ENCODE results near the gene KATNBL1.
"Not testable (repeated sequence)": the region's sequence is repeated elsewhere in the genome, so short reads cannot be mapped to it uniquely, and the experiment has no call there.

Gene KATNBL1

DNA sequence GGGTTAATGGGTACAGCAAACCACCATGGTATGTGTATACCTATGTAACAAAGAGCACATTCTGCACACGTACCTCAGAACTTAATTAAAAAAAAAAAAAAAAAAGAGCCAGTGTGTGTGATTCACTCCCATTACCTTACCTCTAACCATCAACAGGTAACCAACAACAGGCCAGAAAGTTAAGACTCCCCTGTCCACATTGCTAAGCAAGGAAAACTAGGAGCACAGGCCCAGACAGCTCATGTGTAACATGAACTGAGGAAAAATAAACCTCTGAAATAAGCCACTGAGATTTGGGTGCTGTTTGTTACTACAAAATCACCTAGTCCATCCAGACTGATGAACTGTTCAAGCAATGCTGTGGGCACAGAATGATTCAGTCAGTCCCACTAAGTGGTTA, 6.0 kb downstream of the KATNBL1 start:
- intact Hi-C loops (cut with DNase I): no loop called here
- DNase-seq: no peak

DNA sequence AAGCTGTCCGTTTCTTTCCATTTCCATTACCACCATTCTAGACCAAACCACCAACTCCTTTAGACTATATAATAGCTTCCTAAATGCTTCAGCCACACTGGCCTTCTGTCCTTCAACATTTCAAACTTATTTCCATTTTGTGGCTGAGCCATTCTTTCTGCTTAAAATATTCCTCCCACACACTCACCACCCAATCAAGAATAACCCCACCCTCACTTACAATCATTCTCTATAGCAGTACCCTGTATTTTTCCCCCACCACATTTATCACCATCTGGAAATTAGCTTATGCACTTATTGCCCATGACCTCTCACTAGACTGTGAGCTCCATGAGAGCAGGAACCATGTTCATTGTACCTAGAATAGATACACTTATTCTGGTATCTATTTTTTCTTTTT, 6.6 kb downstream of the KATNBL1 start:
- DNase-seq: no peak
- intact Hi-C loops (cut with DNase I): no loop called here

DNA sequence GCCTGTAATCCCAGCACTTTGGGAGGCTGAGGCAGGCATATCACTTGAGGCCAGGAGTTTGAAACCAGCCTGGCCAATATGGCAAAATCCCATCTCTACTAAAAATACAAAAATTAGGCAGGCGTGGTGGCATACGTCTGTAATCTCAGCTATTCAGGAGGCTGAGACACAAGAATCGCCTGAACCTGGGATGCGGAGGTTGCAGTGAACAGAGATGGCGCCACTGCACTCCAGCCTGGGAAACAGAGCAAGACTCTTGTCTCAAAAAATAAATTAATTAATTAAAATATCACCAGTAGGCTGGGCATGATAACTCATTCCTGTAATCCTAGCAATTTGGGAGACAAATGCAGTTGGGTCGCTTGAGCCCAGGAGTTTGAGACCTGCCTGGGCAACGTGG, 16.6 kb downstream of the KATNBL1 start:
- intact Hi-C loops (cut with DNase I); DNase-seq: not testable (repeated sequence)

DNA sequence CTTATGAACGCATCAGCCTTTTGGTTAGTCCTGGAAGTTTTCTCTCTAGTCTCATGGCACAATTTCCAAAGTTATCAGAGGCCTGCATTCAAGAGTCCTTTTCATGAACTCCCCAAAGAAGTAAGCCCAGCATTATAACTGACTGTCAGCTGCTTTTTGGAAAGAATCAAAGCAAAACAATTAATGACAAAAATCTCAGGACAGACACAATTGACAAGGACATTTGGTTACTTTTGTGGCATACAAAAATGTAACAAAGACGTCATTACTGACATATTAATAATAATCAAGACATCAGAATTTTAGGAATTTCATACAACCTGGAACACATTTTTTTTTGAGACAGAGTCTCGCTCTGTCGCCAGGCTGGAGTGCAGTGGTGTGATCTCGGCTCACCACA, 21.2 kb downstream of the KATNBL1 start:
- DNase-seq: no peak
- intact Hi-C loops (cut with DNase I): no loop called here

DNA sequence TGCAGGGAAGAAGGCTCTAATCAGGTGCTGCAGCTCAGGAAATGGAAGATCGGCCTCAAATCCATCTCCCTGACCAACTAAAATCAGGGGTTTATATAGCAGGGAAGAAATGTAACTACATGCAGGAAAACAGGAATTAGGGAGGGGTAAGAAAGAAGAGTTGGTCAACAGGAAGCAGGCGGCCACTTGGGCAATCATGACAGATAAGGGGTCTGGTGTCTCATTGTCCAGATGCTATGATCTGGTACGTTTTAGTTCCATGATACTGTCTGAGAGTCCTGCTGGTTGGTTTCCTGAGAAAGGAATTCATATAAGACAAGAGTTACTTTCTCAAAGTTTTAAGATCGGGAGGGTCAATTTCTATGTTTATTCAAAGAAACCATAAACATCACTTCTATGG, 24.2 kb downstream of the KATNBL1 start:
- intact Hi-C loops (cut with DNase I): no loop called here
- DNase-seq: no peak

DNA sequence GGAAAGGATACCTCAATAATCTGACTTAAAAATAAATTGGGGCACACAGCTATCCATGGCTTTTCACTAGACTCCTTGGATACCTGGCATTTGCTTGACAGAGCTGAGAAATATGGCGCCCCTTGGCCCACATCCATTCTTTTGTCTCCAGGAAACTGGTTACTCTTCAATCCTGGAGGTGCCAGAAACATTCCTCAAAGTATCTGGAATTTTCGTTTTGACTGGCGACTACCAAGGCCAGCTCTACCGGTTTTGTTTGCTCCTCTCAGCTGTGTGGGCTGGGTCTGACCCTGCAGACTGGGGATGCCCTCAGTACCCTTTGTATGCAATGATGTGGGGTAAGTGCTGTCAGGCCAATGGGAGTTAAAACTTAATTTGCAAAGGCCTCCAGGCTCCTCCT, 27.0 kb downstream of the KATNBL1 start:
- no peak for DNase-seq
- intact Hi-C loops (cut with DNase I): no loop called here

DNA sequence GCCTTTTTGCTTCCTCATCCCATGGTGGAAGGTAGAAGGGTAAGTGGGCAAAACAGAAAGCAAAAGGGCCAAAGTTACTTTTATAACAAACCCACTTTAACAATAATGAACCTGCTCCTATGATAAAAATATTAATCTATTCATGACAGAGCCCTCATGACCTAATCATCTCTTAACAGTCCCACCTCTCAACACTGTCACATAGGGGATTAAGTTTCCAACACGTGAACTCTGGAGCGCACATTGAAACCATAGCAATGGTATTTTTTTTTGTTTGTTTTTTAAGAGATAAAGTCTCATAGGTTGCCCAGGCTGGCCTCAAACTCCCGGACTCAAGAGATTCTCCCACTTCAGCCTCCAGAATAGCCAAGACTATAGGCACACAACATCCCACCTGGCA, 30.7 kb downstream of the KATNBL1 start:
- intact Hi-C loops (cut with DNase I): no loop called here
- DNase-seq: no peak

DNA sequence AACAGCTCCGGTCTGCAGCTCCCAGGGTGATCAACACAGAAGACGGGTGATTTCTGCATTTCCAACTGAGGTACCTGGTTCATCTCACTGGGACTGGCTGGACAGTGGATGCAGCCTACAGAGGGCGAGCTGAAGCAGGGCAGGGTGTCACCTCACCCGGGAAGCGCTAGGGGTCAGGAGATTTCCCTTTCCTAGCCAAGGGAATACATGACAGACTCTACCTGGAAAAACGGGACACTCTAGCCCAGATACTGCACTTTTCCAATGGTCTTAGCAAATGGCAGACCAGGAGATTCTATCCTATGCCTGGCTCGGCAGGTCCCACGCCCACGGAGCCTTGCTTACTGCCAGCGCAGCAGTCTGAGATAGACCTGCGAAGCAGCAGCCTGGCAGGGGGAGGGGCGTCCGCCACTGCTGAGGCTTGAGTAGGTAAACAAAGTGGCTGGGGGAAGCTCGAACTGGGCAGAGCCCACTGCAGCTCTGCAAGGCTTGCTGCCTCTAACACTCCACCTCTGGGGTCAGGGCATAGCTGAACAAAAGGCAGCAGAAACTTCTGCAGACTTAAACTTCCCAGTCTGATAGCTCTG, 43.8 kb downstream of the KATNBL1 start:
- intact Hi-C loops (cut with DNase I): not testable (repeated sequence)
- DNase-seq: peak in 1 of 10 donors; percentile 86

DNA sequence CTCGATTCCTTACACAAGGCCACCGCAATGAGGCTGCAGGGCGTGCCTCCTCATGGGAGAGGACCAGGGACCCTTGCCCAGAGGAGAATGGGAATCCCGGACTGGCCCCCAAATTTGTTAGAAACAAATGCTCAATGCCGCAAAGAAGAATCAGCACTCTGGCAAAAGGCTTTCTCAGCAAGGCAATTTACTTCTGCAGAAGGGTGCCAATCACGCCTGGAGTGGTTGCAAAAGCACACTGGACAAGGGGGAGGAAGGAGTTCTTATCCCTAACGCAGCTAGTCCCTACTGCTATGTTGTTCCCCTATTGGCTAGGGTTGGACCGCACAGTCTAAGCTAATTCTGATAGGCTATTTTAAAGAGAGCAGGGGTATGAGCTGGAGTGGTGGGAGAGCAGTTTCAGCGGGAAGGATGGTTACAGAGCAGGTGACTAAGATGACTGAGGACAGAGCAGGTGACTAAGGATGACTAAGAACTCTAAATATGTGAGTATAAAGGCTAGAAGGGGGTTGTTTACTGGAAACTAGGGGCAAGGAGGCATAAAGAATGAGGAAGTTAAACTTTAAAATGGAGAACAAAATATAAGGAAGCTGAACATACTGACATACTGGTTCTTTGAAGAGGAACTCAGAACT, 48.5 kb downstream of the KATNBL1 start:
- intact Hi-C loops (cut with DNase I): no loop called here
- DNase-seq: no peak

DNA sequence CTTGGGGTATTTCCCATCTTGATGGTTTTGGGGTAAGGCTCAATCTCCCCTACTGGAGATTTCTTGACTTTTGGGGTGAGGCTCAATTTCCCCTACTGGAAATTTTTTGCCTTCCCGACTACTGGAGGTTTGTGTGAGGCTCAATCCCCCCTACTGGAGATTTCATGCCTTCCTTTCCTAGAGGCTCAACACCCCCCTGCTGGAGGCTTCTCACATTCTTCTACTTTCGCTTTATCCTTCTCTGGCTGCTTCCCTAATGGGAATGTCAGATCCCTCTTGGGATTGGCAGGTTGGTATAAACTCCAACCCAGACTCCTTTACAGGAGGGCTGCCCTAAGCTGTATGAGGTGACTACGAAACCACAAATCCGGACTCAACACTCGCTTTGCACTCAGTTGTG, 49.2 kb downstream of the KATNBL1 start:
- no peak for DNase-seq
- intact Hi-C loops (cut with DNase I): no loop called here

DNA sequence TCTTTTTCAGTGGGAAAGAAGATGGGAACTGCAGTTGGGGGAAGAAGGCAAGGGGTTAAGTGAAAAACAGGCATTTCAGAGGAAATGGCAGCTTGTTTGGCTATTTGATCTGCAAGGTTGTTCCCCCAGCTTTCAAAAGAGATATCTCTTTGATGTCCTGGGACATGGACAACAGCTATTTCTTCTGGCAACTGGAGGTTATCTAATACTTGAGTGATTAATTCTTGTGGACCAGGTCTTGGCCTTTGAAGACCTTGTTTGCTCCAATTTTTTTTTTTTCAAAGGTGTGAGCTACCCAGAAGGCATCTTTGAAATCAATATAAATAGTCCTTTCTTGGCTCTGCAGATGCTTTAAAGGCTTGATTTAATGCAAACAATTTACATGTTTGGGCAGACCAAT, 51.5 kb downstream of the KATNBL1 start:
- intact Hi-C loops (cut with DNase I): no loop called here
- DNase-seq: no peak

DNA sequence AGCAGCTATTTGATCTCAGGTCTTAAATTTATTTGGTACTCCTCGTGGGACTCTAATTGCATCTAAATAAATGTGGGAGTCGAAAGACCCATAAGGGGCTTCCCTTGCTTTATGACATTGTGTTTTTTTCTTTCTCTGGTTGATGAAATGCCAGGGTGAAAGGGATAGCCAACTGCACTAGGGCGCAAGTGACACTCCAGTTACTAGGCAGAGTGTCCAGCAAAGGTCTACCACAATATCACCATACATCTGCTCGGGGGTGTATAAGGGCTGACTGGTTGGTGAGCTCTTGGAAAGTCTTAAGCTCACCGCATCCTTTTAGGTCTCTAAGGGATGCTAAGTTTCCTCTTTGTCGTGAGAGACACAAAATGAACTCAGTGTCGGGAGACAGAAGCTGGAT, 54.0 kb downstream of the KATNBL1 start:
- intact Hi-C loops (cut with DNase I): no loop called here
- no peak for DNase-seq

DNA sequence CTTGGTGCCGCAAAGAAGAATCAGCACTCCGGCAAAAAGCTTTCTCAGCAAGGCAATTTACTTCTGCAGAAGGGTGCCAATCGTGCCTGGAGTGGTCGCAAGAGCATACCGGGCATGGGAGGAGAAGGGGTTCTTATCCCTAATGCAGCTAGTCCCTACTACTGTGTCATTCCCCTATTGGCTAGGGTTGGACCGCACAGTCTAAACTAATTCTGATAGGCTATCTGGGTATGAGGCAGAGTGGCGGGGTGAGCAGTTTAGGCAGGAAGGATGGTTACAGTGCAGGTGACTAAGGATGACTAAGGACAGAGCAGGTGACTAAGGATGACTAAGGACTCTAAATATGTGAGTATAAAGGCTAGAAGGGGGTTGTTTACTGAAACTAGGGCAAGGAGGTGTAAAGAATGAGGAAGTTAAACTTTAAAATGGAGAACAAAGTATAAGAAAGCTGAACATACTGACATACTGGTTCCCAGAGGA, 55.1 kb downstream of the KATNBL1 start:
- no peak for DNase-seq
- intact Hi-C loops (cut with DNase I): no loop called here

DNA sequence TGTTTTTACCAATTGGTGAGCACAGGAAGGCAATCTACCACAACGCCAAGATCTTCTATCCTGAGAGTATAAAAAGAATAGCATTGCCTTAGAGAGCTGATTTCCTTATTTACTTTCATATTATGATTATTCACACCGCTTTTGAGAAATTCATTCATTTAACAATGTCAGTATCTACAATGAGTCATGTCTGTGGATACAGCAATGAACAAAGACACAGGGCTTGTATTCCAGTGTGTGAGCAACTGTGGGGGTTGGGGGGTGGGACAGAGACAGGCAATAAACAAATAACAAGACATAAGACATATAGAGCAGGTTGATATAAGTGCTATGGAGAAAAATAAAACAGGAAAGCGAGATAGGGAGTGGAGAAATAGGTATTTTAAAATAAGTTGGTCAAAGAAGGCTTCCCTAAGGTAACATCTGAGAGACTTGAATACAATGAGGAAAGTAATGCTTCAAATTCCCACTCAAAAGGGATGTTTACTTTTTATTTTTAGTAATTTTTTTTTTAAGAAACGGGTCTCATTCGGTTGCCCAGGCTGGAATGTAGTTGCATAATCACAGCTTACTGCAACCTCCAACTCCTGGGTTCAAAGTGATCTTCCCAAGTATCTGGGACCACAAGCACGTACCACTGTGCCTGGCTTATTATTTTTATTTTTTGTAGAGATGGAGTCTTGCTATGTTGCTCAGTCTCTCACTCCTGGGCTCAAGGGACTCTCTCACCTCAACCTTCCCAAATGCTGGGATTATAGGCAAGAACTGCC, 62.3 kb downstream of the KATNBL1 start:
- DNase-seq: no peak
- intact Hi-C loops (cut with DNase I): no loop called here

DNA sequence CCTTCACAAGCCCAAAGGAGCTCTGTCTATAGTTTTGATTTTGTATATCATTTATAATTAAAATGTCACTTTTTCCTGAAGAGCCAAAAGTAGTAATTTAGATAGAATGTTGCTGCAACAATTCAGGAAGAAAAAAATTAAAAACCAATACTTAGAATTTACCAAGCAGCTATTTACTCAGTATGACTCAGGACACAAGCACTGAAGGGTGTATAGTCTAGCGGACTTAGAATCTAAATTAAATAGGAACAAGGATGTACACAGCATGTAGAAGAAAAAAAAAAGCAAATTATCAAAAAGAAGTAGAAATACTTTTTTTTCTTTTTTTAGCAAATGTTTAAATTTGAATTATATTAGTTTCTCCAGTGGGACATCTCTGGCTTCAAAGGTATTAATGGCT, 76.4 kb downstream of the KATNBL1 start:
- DNase-seq: no peak
- intact Hi-C loops (cut with DNase I): no loop called here

DNA sequence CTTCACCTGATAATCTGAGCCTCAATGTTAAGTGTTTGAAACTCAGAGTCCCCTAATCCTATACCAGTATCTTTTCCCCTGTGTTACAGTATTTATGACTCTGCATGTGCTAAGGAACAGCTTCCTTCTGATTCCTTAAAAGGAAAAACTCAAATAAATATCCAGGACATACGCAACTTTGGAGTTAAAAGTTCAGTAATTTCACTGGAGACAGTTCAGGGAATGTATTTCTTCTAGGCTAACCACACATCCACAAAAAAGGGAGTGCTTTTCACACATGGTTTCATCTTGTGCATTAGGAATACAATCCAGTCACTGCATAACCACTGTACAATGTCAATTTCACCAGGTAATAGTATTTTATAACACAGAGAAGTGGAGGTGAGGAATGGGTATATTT, 77.0 kb downstream of the KATNBL1 start:
- intact Hi-C loops (cut with DNase I): no loop called here
- DNase-seq: no peak

DNA sequence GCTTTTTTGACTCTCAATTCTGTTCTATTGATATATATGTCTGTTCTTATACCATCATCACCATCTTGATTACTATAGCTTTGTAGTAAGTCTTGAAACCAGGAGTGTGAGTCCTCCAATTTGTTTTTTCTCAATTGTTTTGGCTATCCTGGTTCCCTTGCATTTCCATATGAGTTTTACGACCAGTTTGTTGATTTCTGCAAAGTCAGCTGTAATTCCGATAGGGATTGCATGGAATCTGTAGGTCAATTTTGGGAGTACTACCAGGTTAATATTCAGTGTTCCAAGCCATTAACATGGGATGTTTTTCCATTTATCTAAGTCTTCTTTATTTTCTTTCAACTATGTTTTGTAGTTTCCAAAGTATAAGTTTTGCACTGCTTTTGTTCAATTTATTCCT, 81.0 kb downstream of the KATNBL1 start:
- no peak for DNase-seq
- intact Hi-C loops (cut with DNase I): no loop called here

DNA sequence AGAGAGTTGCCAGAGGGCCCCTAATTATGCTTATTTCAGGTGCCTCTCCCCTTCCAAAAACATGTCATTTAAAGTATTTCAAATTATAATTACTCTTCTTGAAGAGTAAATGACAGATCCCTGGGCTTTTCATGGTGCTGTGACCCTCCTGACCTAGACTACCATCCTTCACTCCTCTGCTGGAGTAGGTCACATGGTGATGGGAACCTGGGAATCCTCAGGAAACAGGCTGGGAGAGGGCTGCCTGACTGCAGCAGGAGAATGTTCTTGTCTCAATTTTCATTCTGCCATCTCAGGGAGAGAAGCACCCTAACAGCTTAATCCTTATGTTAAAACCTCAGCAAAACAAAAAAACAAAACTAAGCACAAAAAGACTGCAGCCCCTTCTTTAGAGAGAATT, 83.4 kb downstream of the KATNBL1 start:
- no peak for DNase-seq
- intact Hi-C loops (cut with DNase I): no loop called here

DNA sequence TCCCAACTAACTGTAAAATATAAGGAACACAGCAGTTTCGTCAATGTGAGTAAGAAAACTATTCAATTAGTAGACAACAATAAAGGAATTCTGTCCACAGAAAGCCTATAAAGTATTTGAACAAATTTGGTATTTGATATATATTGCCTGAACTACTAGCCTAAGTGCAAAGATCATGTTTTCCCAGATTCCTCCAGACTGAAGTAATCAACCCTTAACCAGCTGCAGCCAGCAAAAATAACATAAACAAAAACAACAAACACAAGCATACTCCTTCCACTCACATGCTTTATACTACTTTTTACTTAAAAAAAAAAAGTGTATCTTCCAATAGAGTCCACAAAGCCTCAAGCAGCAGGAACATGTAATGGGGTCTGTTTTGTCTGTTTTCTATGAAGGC, 84.0 kb downstream of the KATNBL1 start:
- no peak for DNase-seq
- intact Hi-C loops (cut with DNase I): no loop called here

DNA sequence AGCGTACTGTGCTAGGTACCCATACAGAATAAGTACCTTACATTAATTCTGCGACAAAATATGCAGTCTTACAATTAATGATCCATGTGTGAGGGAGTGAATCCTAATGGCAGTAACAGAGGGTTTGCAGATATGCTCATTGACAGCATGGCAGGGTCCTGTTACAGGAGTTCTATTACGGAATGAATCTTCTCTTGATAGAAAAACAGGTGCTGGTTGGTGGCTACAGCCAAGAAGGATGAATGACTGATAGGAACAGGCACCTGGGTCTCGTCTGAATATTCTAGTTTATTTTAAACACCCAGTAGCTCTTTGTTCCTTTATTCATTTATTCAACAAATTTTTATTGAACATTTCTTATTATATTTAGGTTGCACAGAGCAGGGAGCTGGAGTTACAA, 85.2 kb downstream of the KATNBL1 start:
- DNase-seq: no peak
- intact Hi-C loops (cut with DNase I): no loop called here

DNA sequence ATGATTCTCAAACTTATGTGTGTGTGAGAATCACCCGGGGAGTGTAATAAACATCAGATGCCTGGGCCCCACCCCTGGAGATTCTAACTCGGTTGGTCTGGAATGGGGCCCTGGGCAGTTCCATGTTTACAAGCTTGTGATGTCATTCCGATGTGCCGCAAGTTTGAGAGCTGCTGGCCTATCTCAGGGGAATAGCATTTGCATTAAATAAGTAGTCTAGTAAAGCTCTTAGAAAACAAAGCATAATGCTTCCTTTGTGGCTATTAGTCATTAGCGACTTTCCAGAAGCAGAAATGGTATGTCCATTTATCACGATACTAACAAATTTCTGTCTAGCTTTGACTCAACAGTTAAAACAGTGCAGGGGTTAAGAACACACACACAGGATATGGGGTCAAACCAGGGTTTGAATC, 87.1 kb downstream of the KATNBL1 start:
- DNase-seq: peak in 1 of 10 donors; percentile 9
- intact Hi-C loops (cut with DNase I): no loop called here

DNA sequence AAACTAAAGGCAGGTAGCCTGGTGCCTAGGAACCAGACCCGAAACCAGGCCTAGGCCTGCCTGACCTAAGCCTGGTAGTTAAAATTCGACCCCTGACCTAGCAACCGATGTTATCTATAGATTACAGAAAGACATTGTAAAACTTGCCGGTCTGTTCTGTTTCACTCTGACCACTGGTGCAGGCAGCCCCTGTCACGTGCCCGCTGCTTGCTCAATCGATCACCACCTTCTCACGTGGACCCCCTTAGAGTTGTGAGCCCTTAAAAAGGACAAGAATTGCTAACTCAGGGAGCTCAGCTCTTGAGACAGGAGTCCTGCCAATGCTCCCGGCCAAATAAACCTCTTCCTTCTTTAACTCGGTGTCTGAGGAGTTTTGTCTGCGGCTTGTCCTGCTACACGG, 88.1 kb downstream of the KATNBL1 start:
- intact Hi-C loops (cut with DNase I); DNase-seq: not testable (repeated sequence)
